ENCODE results near the gene DOLPP1. TPM values are rescaled to one million over a fixed set of nuclear protein-coding genes. Genes with fewer than 3 reads are reported as not detected.

The DOLPP1 gene
- total and polyA plus RNA-seq, 2 of the 8 experiments (the other 6 are each of a cell fraction or from before 2014, with no cell fraction given): 36.0 to 45.3 TPM

DNA sequence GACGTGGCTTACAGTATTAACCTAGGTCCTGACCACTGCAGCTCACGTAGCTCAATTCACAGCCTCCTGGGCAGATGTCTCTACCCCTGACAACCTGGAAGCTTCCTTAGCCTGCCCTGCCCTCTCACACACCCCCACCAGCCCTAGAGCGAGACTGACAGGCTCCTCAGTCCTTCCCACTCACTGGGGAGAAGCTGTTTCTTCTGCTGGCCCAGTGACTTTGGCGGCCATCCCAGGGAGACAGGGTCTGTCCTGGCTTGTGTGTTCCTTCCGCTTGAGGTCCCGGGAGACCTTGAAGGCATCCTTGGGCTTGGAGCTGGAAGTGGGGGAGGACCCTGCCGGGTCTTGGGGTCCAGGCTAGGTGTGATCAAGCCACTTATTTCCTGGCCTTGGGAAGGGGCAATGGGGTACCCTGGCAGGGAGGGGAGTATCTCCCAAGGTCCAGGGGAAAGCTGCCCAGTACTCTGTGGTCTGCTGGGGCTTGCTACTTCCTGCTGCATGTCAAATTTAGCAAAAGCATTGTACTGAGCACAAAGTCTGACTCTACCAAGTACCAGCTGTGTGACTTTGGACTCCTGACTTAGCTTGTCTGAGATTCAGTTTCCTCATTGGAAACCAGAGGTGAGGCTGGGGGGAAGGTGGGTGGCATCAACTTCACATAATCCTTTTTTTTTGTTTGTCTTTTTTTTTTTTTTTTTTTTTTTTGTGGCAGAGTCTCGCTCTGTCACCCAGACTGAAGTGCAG, 42.6 kb upstream of the DOLPP1 start (continued):
- TF ChIP-seq, protein P1, sequence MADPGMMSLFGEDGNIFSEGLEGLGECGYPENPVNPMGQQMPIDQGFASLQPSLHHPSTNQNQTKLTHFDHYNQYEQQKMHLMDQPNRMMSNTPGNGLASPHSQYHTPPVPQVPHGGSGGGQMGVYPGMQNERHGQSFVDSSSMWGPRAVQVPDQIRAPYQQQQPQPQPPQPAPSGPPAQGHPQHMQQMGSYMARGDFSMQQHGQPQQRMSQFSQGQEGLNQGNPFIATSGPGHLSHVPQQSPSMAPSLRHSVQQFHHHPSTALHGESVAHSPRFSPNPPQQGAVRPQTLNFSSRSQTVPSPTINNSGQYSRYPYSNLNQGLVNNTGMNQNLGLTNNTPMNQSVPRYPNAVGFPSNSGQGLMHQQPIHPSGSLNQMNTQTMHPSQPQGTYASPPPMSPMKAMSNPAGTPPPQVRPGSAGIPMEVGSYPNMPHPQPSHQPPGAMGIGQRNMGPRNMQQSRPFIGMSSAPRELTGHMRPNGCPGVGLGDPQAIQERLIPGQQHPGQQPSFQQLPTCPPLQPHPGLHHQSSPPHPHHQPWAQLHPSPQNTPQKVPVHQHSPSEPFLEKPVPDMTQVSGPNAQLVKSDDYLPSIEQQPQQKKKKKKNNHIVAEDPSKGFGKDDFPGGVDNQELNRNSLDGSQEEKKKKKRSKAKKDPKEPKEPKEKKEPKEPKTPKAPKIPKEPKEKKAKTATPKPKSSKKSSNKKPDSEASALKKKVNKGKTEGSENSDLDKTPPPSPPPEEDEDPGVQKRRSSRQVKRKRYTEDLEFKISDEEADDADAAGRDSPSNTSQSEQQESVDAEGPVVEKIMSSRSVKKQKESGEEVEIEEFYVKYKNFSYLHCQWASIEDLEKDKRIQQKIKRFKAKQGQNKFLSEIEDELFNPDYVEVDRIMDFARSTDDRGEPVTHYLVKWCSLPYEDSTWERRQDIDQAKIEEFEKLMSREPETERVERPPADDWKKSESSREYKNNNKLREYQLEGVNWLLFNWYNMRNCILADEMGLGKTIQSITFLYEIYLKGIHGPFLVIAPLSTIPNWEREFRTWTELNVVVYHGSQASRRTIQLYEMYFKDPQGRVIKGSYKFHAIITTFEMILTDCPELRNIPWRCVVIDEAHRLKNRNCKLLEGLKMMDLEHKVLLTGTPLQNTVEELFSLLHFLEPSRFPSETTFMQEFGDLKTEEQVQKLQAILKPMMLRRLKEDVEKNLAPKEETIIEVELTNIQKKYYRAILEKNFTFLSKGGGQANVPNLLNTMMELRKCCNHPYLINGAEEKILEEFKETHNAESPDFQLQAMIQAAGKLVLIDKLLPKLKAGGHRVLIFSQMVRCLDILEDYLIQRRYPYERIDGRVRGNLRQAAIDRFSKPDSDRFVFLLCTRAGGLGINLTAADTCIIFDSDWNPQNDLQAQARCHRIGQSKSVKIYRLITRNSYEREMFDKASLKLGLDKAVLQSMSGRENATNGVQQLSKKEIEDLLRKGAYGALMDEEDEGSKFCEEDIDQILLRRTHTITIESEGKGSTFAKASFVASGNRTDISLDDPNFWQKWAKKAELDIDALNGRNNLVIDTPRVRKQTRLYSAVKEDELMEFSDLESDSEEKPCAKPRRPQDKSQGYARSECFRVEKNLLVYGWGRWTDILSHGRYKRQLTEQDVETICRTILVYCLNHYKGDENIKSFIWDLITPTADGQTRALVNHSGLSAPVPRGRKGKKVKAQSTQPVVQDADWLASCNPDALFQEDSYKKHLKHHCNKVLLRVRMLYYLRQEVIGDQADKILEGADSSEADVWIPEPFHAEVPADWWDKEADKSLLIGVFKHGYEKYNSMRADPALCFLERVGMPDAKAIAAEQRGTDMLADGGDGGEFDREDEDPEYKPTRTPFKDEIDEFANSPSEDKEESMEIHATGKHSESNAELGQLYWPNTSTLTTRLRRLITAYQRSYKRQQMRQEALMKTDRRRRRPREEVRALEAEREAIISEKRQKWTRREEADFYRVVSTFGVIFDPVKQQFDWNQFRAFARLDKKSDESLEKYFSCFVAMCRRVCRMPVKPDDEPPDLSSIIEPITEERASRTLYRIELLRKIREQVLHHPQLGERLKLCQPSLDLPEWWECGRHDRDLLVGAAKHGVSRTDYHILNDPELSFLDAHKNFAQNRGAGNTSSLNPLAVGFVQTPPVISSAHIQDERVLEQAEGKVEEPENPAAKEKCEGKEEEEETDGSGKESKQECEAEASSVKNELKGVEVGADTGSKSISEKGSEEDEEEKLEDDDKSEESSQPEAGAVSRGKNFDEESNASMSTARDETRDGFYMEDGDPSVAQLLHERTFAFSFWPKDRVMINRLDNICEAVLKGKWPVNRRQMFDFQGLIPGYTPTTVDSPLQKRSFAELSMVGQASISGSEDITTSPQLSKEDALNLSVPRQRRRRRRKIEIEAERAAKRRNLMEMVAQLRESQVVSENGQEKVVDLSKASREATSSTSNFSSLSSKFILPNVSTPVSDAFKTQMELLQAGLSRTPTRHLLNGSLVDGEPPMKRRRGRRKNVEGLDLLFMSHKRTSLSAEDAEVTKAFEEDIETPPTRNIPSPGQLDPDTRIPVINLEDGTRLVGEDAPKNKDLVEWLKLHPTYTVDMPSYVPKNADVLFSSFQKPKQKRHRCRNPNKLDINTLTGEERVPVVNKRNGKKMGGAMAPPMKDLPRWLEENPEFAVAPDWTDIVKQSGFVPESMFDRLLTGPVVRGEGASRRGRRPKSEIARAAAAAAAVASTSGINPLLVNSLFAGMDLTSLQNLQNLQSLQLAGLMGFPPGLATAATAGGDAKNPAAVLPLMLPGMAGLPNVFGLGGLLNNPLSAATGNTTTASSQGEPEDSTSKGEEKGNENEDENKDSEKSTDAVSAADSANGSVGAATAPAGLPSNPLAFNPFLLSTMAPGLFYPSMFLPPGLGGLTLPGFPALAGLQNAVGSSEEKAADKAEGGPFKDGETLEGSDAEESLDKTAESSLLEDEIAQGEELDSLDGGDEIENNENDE (IDR thresholded peaks at IDR 0.05; ENCODE audit: insufficient replicate concordance, low read length): no peak
- TF ChIP-seq CBX8 (IDR thresholded peaks at IDR 0.05; ENCODE audit: borderline replicate concordance, low read depth, low read length) (no peak), SRF (IDR thresholded peaks at IDR 0.05; ENCODE audit: low read depth, low read length) (no peak), CHD1 (IDR thresholded peaks at IDR 0.05; ENCODE audit: low read depth, low read length) (no peak), SAP30 (IDR thresholded peaks at IDR 0.05; ENCODE audit: insufficient read depth, insufficient replicate concordance, low read length) (no peak), KDM1A (IDR thresholded peaks at IDR 0.05; ENCODE audit: borderline replicate concordance, low read length) (no peak), CBX5 (IDR thresholded peaks at IDR 0.05; ENCODE audit: low read depth, low read length) (no peak), RNF2 (IDR thresholded peaks at IDR 0.05; ENCODE audit: borderline replicate concordance, low read depth, low read length, missing control alignments, poor library complexity, severe bottlenecking) (no peak), POLR2A (IDR thresholded peaks at IDR 0.05; ENCODE audit: control extremely low read depth in 1 of 2, low read depth in 2 of 2, low read length in 2 of 2) (no peak), FOSL1 (IDR thresholded peaks at IDR 0.05; ENCODE audit: insufficient read depth, low read depth, low read length) (no peak)

Measured in H1 (cell line).